ENCODE results near the gene LRRC7. TPM values are rescaled to one million over a fixed set of nuclear protein-coding genes. Genes with fewer than 3 reads are reported as not detected.

The LRRC7 gene
- total RNA-seq, 4 donors from 2014 or later, result 0.62 to 2.1 (median 1.3) TPM

- Histone ChIP-seq H3K36me3 (no peaks in the 10 kb centered on the region), H3K27me3 (no peaks in the 10 kb centered on the region), H3K4me3 (no peak overlapping the region), H3K9me3 (no peaks in the 10 kb centered on the region), H3K4me1 (no peaks in the 10 kb centered on the region), H3K27ac (no peak overlapping the region)
- TF ChIP-seq CTCF (IDR thresholded peaks at IDR 0.05 in 4 of 5, conservative IDR thresholded peaks at IDR 0.05 in 1 of 5) (no peak), POLR2A (IDR thresholded peaks at IDR 0.05) (no peak)
- in situ Hi-C loops (cut with MboI; ENCODE audit: low sequenced_read_pairs in 4 of 4), result no loop called here
- ATAC-seq (no peak), DNase-seq (no peak)
- intact Hi-C loops (cut with DNase I; ENCODE audit: low total_unique reads), result no loop called here
These were observed 129.6 kb downstream of the LRRC7 start for GRCh38 chr1:69697340-69697739.

GRCh38 chr1:69700770-69701169 is 133.0 kb downstream of the LRRC7 start:
- in situ Hi-C loops (cut with MboI; ENCODE audit: low sequenced_read_pairs in 4 of 4) (no loop called here), intact Hi-C loops (cut with DNase I; ENCODE audit: low total_unique reads) (no loop called here)
- Histone ChIP-seq H3K27me3 (no peaks in the 10 kb centered on the region), H3K27ac (no peak overlapping the region), H3K4me1 (no peaks in the 10 kb centered on the region), H3K9me3 (no peaks in the 10 kb centered on the region), H3K36me3 (no peaks in the 10 kb centered on the region), H3K4me3 (no peak overlapping the region)
- DNase-seq (no peak), ATAC-seq (no peak)
- no peak for TF ChIP-seq CTCF (IDR thresholded peaks at IDR 0.05 in 4 of 5, conservative IDR thresholded peaks at IDR 0.05 in 1 of 5)
- no peak for TF ChIP-seq POLR2A (IDR thresholded peaks at IDR 0.05)

- no peaks in the 10 kb centered on the region for H3K27me3 ChIP-seq
- DNase-seq (no peak), ATAC-seq (no peak)
- H3K4me1 ChIP-seq, result no peaks in the 10 kb centered on the region
- H3K27ac ChIP-seq, result no peak overlapping the region
- H3K4me3 ChIP-seq, result no peak overlapping the region
- no peaks in the 10 kb centered on the region for H3K36me3 ChIP-seq
- no peak for TF ChIP-seq POLR2A (IDR thresholded peaks at IDR 0.05)
- TF ChIP-seq CTCF (IDR thresholded peaks at IDR 0.05 in 4 of 5, conservative IDR thresholded peaks at IDR 0.05 in 1 of 5), result no peak
- H3K9me3 ChIP-seq, result no peaks in the 10 kb centered on the region
- intact Hi-C loops (cut with DNase I; ENCODE audit: low total_unique reads), result no loop called here
- in situ Hi-C loops (cut with MboI; ENCODE audit: low sequenced_read_pairs in 4 of 4), result no loop called here
These were observed 134.4 kb downstream of the LRRC7 start for GRCh38 chr1:69702085-69702484.

- no peak for ATAC-seq
These were observed 138.8 kb downstream of the LRRC7 start for GRCh38 chr1:69706473-69706872.

More at GRCh38 chr1:69706473-69706872, 138.8 kb downstream of the LRRC7 start:
- no peak for DNase-seq
- TF ChIP-seq POLR2A (IDR thresholded peaks at IDR 0.05), result no peak
- TF ChIP-seq CTCF (IDR thresholded peaks at IDR 0.05 in 4 of 5, conservative IDR thresholded peaks at IDR 0.05 in 1 of 5), result no peak
- no peaks in the 10 kb centered on the region for H3K27me3 ChIP-seq
- no peak overlapping the region for H3K27ac ChIP-seq
- H3K4me1 ChIP-seq, result peaks cover 0 to 10% of the 10 kb centered on the region in 2 donors
- no peaks in the 10 kb centered on the region for H3K36me3 ChIP-seq
- intact Hi-C loops (cut with DNase I; ENCODE audit: low total_unique reads) (no loop called here), in situ Hi-C loops (cut with MboI; ENCODE audit: low sequenced_read_pairs in 4 of 4) (no loop called here)
- no peak overlapping the region for H3K4me3 ChIP-seq
- no peaks in the 10 kb centered on the region for H3K9me3 ChIP-seq

Measured in gastrocnemius medialis (tissue), 4 donors.